PFSK-1 (cell line): Measurements from ENCODE around the gene AMACR.

ENCODE experiments used
- POLR2AphosphoS5 ChIP-seq: IDR thresholded peaks from 2 replicates; pipeline ENCODE4 v1.6.1; 2012; ENCODE audit warnings: low read depth, mild to moderate bottlenecking, control low read depth, low read length, moderate library complexity
- TAF1 ChIP-seq: IDR thresholded peaks from 2 replicates; pipeline ENCODE4 v1.6.1; 2012; ENCODE audit warnings: low read length, control low read depth, borderline replicate concordance; ENCODE audit not compliant: insufficient read depth

- no peak for TF ChIP-seq POLR2AphosphoS5
- no peak for TF ChIP-seq TAF1
Observed at GRCh38 chr5:33966805-33967204, 41.0 kb downstream of the AMACR start.
